GM19043 (cell line): ENCODE data around the gene KCNQ1.

Experiments
- ATAC-seq: cut with Tn5 transposase; IDR thresholded peaks from one replicate; pipeline ENCODE4 v1.9.1; 2021; ENCODE audit warnings: low read depth; ENCODE audit not compliant: unreplicated experiment

KCNQ1 gene

GRCh38 chr11:2444821-2445745 lies at the start of gene KCNQ1:
Gene KCNQ1, plus strand, starts transcription at chr11:2445008. Its CDS starts 91 bp downstream, at chr11:2445099.
- ATAC-seq: no peak

GRCh38 chr11:2395211-2395730 lies 49.5 kb upstream of the KCNQ1 start:
- ATAC-seq: no peak

GRCh38 chr11:2395856-2396255 lies 49.0 kb upstream of the KCNQ1 start:
- ATAC-seq: no peak

GRCh38 chr11:2396471-2396870 lies 48.3 kb upstream of the KCNQ1 start:
- ATAC-seq: no peak

GRCh38 chr11:2397005-2397404 lies 47.8 kb upstream of the KCNQ1 start:
- ATAC-seq: no peak

- ATAC-seq: no peak
Observed at GRCh38 chr11:2398664-2399355, 46.0 kb upstream of the KCNQ1 start.

GRCh38 chr11:2399488-2400068 lies 45.2 kb upstream of the KCNQ1 start:
- ATAC-seq: no peak

- ATAC-seq: peak; percentile 75
Observed at GRCh38 chr11:2400069-2400761, 44.6 kb upstream of the KCNQ1 start, which contains the start of gene TSSC4. Gene TSSC4, plus strand, starts transcription at chr11:2400750. Its CDS starts 1,884 bp downstream, at chr11:2402634.

- ATAC-seq: no peak
Observed at GRCh38 chr11:2400762-2401435, 43.9 kb upstream of the KCNQ1 start.

GRCh38 chr11:2401436-2401984 lies 43.3 kb upstream of the KCNQ1 start:
- ATAC-seq: no peak

- no peak for ATAC-seq
Observed at GRCh38 chr11:2402106-2402505, 42.7 kb upstream of the KCNQ1 start.

- ATAC-seq: no peak
Observed at GRCh38 chr11:2402890-2403645, 41.7 kb upstream of the KCNQ1 start.

GRCh38 chr11:2404735-2405196 lies 40.0 kb upstream of the KCNQ1 start:
- ATAC-seq: no peak

- ATAC-seq: no peak
Observed at GRCh38 chr11:2406451-2406850, 38.4 kb upstream of the KCNQ1 start.

- no peak for ATAC-seq
Observed at GRCh38 chr11:2406878-2407410, 37.9 kb upstream of the KCNQ1 start.

- ATAC-seq: no peak
Observed at GRCh38 chr11:2408671-2409070, 36.1 kb upstream of the KCNQ1 start.

GRCh38 chr11:2409126-2409525 lies 35.7 kb upstream of the KCNQ1 start:
- no peak for ATAC-seq

- ATAC-seq: no peak
Observed at GRCh38 chr11:2409611-2410468, 35.0 kb upstream of the KCNQ1 start.
